CD4-positive, alpha-beta T cell treated with Interleukin-6 at 100 ng/mL for 8 hours (primary cell): Measurements from ENCODE around the gene XRCC2.

Experiments used
- DNase-seq: peaks from one replicate; pipeline ENCODE4 v3.0.0-alpha.2; 2020; ENCODE audit warnings: mixed read lengths, low spot score

The XRCC2 gene

DNA sequence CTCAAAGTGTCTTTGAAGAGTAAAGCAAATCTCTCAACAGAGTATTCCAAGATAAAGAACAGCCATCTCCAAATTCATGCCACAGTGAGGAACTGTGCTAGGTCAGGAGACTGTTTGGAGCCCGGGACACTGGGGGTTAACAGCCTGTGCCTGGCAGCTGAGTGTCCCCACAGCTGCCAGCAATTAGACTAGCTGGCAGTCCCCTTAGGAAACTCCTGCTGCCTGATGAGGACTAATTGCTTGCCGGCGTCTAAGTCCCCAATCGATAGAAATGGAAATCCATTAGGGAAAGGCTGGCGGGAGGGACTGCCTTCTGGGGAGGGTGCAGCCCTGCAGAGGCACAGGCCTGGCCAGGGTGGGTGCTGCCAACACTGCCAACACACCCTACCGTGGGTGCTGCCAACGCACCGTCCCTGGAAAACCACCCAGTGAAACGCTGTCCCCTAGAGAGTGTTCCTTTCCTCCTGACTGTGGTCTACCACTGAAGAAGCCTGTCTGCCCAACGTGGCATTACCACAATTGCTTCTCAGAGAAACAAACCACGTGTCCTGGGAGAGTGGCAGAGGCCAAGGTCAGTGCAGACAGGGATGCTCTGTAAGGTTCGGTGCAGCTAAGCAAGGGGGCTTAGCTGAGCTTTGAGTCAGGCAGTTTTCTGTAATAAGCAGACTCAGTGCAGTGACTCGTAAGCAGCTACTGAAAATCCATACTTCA is 60.8 kb downstream of the XRCC2 start:
- no peak for DNase-seq

DNA sequence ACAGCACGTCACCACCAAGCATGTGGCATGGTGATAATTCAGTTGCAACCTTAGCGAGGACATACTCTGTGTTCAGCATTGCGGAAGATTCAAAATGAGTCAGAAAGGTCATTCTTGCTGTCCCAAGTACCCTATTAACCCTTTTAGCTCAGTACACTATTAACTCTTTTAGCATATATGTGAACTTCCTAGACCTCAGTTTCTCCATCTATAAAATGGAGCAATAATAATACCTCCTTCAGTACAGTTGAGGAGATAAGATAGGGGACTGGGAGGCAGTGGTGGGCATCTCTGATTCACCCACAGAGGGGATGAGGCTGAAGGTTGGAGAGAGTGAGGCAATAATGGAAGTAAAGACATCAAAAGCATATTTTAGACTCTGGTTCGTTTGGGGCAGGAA is 67.3 kb downstream of the XRCC2 start:
- no peak for DNase-seq

- DNase-seq = no peak
These were observed 67.7 kb downstream of the XRCC2 start for GRCh38 chr7:152608208-152608607.

DNA sequence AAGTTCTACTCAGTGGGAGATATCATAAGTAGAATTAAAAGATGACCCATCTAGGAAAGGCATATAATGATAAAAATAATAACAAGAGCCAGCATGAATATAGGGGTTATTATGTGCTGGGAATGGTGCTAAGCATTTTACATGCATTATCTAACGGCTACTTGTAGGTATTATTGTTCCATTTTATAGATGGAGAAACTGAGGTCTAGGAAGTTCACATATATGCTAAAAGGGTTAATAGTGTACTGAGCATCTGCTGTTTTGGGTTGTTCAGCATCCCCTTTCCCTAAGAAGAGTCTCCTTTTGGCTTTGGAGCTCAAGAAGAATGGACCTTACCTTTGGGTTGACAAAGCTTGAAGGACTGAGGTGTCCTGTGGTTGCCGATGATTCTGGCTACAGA is 68.9 kb downstream of the XRCC2 start:
- no peak for DNase-seq

- no peak for DNase-seq
These were observed 73.0 kb downstream of the XRCC2 start for GRCh38 chr7:152602962-152603361.

DNA sequence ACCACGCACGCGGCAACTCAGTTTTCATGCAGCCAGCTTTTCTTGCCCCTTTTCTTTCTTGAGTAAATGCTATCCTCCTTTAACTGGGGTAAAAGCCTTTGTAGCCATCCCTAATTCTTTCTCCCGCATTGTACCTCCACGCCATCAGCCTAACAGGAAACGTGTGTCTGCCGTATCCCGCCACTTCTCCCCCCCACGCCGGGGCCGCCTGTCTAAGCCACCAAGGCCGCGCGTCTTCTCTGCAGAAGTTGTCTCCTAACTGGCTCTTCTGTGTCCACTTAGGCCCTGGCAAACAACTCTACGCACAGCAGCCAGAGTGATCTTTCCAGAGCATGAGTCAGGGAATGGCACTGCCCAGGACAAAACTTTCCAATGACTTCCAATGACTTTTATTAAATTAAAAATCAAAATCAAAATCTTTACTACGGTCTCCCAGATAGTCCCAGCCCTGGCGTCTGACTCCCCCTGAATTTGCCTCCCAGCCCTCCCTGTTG is 74.6 kb downstream of the XRCC2 start:
- DNase-seq = no peak

DNA sequence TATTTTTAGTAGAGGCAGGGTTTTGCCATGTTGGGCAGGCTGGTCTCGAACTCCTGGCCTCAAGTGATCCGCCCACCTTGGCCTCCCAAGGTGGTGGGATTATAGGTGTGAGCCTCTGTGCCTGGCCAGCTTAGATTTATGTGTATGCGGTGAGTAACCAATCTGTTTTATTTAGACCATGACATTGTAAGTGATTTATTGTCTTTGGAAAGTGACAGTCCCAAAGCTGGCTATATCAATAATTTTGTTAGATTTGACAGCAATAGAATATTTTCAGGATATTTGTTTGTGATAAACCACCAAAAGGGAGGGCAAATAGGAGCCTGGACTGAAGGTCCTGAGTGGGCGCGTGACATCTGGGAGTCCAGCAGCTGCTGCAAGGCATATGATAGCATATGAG is 75.7 kb downstream of the XRCC2 start:
- DNase-seq = no peak

DNA sequence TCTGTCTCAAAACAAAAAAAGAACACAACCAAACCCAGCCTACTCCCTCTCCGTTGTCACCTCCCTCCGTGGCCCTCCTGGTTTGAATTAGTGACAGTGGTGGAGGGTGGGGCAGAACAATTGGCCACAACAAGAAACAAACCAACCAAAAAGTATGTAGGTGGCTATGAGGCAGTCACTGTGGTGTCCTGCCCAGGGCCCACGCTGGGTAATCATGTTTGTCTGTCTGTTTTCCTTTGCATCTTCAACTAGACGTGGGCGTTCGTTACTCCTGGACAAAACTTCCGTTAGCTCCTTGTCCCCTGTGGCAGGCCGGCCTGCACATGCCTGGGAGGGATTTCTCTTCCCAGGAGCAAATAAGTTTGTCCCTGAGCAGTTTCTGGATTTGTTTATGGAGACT is 78.4 kb downstream of the XRCC2 start:
- DNase-seq = no peak

DNA sequence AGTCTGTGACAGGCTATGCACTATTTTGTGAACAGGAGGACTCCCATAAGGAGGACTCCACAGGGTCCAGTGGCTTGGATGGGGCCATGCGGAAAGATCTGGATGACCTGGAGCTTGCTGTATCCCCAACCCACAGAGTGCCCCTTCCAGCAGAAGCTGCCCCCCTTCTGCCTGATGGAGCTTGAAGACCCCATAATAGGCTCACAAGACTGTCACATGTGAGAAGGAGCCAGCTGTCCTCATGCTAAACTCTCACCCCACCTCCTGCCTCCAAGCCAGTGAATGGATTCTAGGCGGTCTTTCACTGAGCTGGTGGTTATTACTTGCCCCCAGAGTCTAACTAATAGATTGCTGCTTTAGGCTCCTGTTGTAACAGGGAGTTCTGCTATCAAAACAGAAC is 79.1 kb downstream of the XRCC2 start:
- DNase-seq = no peak
